OCI-LY3 (cell line): ENCODE measurements around the gene MYBPC2.

Experiments
- CTCF ChIP-seq: fragments of 200-600, 300-600 bp; sonication (generic); IDR thresholded peaks from 2 replicates; pipeline ENCODE4 v1.5.1; 2014; ENCODE audit warnings: antibody characterized with exemption, low read length, low read depth
- EZH2phosphoT487 ChIP-seq: fragments of 200-600 bp; shearing (Covaris generic); IDR thresholded peaks from 2 replicates; pipeline ENCODE4 v1.6.1; 2018; ENCODE audit warnings: antibody characterized with exemption, mixed run types, low read depth

- TF ChIP-seq CTCF (no peak), EZH2phosphoT487 (no peak)
Measured at GRCh38 chr19:50406829-50407228, 25.9 kb upstream of the MYBPC2 start.
